ENCODE results near the gene CECR2. TPM values are rescaled to one million over a fixed set of nuclear protein-coding genes. Genes with fewer than 3 reads are reported as not detected.
A peak's percentile ranks its signal among the peaks of the same experiment; 100 is the strongest.

Gene CECR2
- total RNA-seq, 1 experiment from 2014 or later = 154 TPM

DNA sequence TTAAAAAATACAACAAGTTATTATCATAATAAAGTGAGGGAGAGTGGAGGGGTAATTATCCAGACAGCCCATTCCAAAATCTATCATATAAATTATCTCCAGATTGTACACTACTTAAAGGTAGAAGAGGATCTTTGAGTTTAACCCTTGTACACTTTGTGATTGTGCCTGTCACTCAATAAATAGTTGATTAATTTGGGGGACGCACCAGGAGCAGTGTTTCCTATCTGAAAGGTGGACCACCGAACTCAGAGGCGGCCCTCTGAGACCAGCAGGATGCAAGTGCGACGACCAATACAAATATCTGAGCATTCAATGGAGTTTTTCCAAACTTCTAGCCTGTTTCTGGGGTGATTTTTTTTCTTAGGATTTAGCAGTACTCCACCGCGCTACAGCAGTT, 1.1 kb upstream of the CECR2 start:
- peak overlapping the region; percentile 93 for H3K56ac ChIP-seq (ENCODE audit: insufficient read length, low read depth, low read length)
- H3K27me3 Mint-ChIP-seq (ENCODE audit: low read depth) = no peaks in the 10 kb centered on the region
- peaks cover 26 to 39% of the 10 kb centered on the region in 2 experiments for H3K4me1 Mint-ChIP-seq
- DNase-seq = no peak
- H2BK20ac ChIP-seq (ENCODE audit: low read depth, low read length, poor library complexity, severe bottlenecking) = no peak overlapping the region
- H3K27me3 ChIP-seq (ENCODE audit: insufficient read depth, low read length) = no peaks in the 10 kb centered on the region
- no peaks in the 10 kb centered on the region; a peak in 1 of 7 replicates for H3K36me3 Mint-ChIP-seq (ENCODE audit: insufficient read depth in 1 of 3, low read depth in 3 of 3)
- H4K8ac ChIP-seq (replicated peaks; ENCODE audit: insufficient read length, low read depth, low read length) = peak overlapping the region; percentile 81
- no peak overlapping the region for H2BK15ac ChIP-seq (ENCODE audit: low read depth, low read length)
- no peak overlapping the region for H2BK5ac ChIP-seq (ENCODE audit: insufficient read length, low read length)
- H2BK120ac ChIP-seq (ENCODE audit: low read depth, low read length, poor library complexity, severe bottlenecking) = no peak overlapping the region
- H3K4ac ChIP-seq (ENCODE audit: low read depth, low read length) = no peak overlapping the region
- H3K9me3 ChIP-seq (ENCODE audit: control insufficient read depth, low read depth, low read length) = no peaks in the 10 kb centered on the region
- peak overlapping the region; percentile 9 for H4K91ac ChIP-seq (ENCODE audit: insufficient read length, low read depth, low read length)
- H3K27ac Mint-ChIP-seq = peak overlapping the region; percentile 93 to 99 (median 99)
- peak overlapping the region; percentile 98 for H3K4me2 ChIP-seq (ENCODE audit: insufficient read depth, insufficient read length, low read length)
- no peaks in the 10 kb centered on the region for H3K79me1 ChIP-seq (ENCODE audit: insufficient read depth, low read depth, low read length, poor library complexity, severe bottlenecking)
- no peaks in the 10 kb centered on the region; the same call in 1 of the 2 replicates for H3K4me1 ChIP-seq (ENCODE audit: insufficient read depth, low read length)
- H2AK5ac ChIP-seq (ENCODE audit: insufficient read length, low read length) = no peak overlapping the region
- WGBS (ENCODE audit: extremely low coverage, insufficient read length, low lambda C conversion rate) = no CpG with 5 or more reads among the region's 7 CpGs
- H4K20me1 ChIP-seq (ENCODE audit: control insufficient read depth, insufficient read depth, insufficient read length) = no peaks in the 10 kb centered on the region
- H3K18ac ChIP-seq (ENCODE audit: insufficient read length, low read depth, low read length) = peak overlapping the region; percentile 21
- no peak overlapping the region for H3T11ph ChIP-seq (ENCODE audit: low read length)
- peaks cover 26% of the 10 kb centered on the region for H3K79me2 ChIP-seq (ENCODE audit: insufficient read depth, low read length)
- H4K5ac ChIP-seq (ENCODE audit: insufficient read length, low read depth, low read length) = no peak overlapping the region
- peak overlapping the region; percentile 84 to 93 for H3K4me3 Mint-ChIP-seq
- H3K9ac ChIP-seq (ENCODE audit: extremely low read depth, insufficient read length, low read length) = peak overlapping the region; percentile 91
- H3K23me2 ChIP-seq (ENCODE audit: insufficient read length, low read depth, low read length, poor library complexity, severe bottlenecking) = peaks cover 22% of the 10 kb centered on the region
- no peak overlapping the region for H2BK12ac ChIP-seq (ENCODE audit: insufficient read length, low read depth, low read length)
- peak overlapping the region; percentile 86 for H3K14ac ChIP-seq (ENCODE audit: insufficient read depth, low read length)
- no peak overlapping the region for H3K23ac ChIP-seq (ENCODE audit: insufficient read length, low read depth, low read length)
- TF ChIP-seq, protein P1, sequence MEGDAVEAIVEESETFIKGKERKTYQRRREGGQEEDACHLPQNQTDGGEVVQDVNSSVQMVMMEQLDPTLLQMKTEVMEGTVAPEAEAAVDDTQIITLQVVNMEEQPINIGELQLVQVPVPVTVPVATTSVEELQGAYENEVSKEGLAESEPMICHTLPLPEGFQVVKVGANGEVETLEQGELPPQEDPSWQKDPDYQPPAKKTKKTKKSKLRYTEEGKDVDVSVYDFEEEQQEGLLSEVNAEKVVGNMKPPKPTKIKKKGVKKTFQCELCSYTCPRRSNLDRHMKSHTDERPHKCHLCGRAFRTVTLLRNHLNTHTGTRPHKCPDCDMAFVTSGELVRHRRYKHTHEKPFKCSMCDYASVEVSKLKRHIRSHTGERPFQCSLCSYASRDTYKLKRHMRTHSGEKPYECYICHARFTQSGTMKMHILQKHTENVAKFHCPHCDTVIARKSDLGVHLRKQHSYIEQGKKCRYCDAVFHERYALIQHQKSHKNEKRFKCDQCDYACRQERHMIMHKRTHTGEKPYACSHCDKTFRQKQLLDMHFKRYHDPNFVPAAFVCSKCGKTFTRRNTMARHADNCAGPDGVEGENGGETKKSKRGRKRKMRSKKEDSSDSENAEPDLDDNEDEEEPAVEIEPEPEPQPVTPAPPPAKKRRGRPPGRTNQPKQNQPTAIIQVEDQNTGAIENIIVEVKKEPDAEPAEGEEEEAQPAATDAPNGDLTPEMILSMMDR (conservative IDR thresholded peaks at IDR 0.05) = no peak
- H3K27ac ChIP-seq (ENCODE audit: insufficient read length, low read depth, low read length) = peak overlapping the region; percentile 96
- no peaks in the 10 kb centered on the region; a peak in 1 of 5 replicates for H3K9me3 Mint-ChIP-seq
- no peak overlapping the region for H2AFZ ChIP-seq (ENCODE audit: low read length)
